HG02588 (cell line): ENCODE measurements around the gene DCAF5.

Experiments
- ATAC-seq: cut with Tn5 transposase; IDR thresholded peaks from one replicate; pipeline ENCODE4 v1.9.1; 2021; ENCODE audit warnings: mild to moderate bottlenecking, moderate library complexity; ENCODE audit not compliant: unreplicated experiment

The DCAF5 gene

GRCh38 chr14:69013943-69014782 is 138.8 kb downstream of the DCAF5 start:
- ATAC-seq: no peak

GRCh38 chr14:69012256-69012953 is 140.5 kb downstream of the DCAF5 start:
- ATAC-seq: no peak

GRCh38 chr14:69010648-69011047 is 142.3 kb downstream of the DCAF5 start:
- ATAC-seq: no peak

GRCh38 chr14:69008421-69008884 is 144.5 kb downstream of the DCAF5 start:
- no peak for ATAC-seq

- no peak for ATAC-seq
Observed at GRCh38 chr14:69006346-69006745, 146.6 kb downstream of the DCAF5 start.

- ATAC-seq: no peak
Observed at GRCh38 chr14:69005432-69006148, 147.3 kb downstream of the DCAF5 start.

- ATAC-seq: no peak
Observed at GRCh38 chr14:69004731-69005431, 148.0 kb downstream of the DCAF5 start.

- ATAC-seq: no peak
Observed at GRCh38 chr14:69003626-69004025, 149.3 kb downstream of the DCAF5 start.

GRCh38 chr14:69002069-69002468 is 150.8 kb downstream of the DCAF5 start:
- no peak for ATAC-seq

GRCh38 chr14:69001375-69001774 is 151.5 kb downstream of the DCAF5 start:
- ATAC-seq: no peak
